GM12891 (cell line): ENCODE results near the gene SLC10A2.

Experiments
- PAX5 ChIP-seq: IDR thresholded peaks from 2 replicates; pipeline ENCODE4 v1.6.1; 2011; ENCODE audit warnings: low read length, moderate library complexity, mild to moderate bottlenecking; ENCODE audit not compliant: insufficient read depth, severe bottlenecking
- POLR2A ChIP-seq: IDR thresholded peaks from 2 replicates; pipeline ENCODE4 v1.6.1; 2011; ENCODE audit warnings: low read depth, low read length, control low read depth
- POLR2AphosphoS5 ChIP-seq: IDR thresholded peaks from 2 replicates; pipeline ENCODE4 v1.6.1; 2011; ENCODE audit warnings: low read depth, low read length, control low read depth
- POU2F2 ChIP-seq: IDR thresholded peaks from 2 replicates; pipeline ENCODE4 v1.6.1; 2011; ENCODE audit warnings: low read depth, mild to moderate bottlenecking, control low read depth, low read length, moderate library complexity
- SPI1 ChIP-seq: IDR thresholded peaks from 2 replicates; pipeline ENCODE4 v1.6.1; 2011; ENCODE audit warnings: low read depth, low read length, control low read depth
- TAF1 ChIP-seq: IDR thresholded peaks from 2 replicates; pipeline ENCODE4 v1.6.1; 2011; ENCODE audit warnings: low read depth, low read length, control low read depth

GRCh38 chr13:103087275-103087674 is 21.1 kb upstream of the SLC10A2 start:
- TF ChIP-seq TAF1 (no peak), POLR2A (no peak), POLR2AphosphoS5 (no peak), PAX5 (no peak), SPI1 (no peak), POU2F2 (no peak)
